Measurements from ENCODE around the gene ASPG.

Gene ASPG

DNA sequence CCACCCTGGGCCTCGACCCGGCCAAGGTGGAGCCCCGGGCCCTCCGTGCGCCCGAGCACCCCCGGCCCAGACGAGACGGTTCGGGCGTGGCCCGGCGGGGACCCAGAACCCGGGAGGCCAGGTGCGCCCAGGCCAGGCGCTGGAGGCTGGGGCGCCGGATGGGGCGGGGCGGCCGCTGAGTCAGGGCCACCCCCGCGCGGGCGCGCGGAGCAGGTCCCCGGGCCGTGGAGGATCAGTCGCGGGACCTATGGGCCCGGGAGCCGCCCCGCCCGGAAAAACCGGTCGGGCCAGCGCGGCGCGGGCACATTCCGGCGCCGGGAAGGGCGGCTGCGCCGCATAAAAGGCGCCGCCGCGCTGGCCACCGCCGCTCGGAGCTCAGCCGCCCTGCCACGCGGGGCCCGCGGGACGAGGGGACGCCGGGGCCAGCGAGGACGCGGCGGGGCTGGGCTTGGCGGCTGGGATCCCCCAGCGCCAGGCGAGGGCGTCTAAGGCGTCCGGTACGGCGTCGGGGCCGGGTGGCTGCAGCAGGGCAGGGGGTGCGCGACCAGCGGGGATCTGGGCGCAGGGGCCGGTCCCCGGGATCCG lies 31.3 kb downstream of the ASPG start:
- DNase-seq (ENCODE audit: low spot score): no peak

DNA sequence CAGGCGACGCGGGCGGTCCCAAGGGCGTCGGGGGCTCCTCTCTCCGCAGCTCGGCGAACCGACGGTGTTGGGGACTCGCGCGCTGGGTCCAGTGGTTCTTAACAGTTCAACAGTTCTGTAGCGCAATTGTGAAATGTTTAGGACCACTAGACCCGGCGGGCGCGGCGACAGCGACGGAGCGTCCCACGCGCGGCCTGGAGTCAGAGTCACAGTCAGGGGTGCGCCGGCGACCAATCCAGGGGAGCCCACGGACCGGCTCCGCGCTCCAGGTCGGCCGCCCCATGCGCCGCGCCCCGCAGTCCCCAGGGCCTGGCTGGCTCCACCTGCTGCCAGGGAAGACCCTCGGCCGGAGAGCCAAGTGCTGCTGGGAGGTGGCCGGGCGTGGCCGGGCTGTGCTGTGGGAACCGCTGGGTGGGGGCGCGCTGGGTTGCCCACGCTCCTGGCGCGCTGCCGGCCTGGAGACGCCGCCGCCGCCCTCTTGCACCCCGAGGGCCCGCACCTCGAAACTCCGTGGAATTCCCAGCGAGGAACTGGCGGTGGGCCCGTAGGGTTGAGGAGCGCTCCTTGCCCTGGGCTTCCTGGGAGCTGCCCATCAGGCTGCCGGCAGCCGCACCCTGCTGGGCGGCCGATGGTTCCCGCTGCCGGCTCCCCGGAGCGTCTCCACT lies 32.0 kb downstream of the ASPG start:
- no peak for DNase-seq (ENCODE audit: low spot score)

DNA sequence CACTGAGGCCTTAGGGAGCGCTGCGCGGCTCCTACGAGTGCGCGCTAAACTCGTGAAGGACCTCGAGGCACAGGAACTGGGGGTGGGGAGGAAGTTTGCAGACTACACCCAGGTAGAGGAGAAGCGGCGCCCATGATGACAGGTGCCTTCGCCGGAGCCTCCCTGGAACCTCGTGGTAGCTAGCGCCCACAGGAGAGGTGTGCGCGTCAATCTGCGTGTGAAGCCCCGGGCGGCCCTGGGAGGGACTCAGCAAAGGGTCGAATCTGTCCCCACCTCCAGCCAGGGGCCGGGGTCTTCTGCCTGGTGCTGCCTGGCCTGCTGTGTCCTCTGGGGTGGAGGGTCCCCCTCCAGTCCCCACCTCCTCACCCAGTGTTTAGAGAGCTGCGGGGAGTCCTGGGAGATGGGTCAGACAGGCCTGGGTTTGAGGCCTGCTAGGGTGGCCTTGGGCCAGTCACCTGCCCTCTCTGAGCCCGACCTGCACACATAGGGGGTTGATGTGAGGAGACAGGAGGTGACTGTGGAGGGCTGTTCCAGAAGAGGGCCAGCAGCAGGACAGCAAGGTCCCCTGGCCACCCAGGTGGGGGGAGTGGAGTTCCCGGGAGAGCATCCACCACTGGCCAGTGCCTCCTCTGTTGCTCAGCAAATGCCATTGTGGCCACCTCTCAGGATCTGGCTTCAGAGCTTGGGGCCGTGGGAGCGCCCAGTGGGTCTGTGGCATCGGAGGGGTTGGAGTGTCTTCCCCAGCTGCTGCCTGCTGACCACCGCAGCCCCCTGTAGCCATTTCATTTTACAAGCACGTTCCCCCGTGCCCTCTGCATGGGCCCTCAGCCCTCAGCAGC lies 32.7 kb downstream of the ASPG start:
- DNase-seq (ENCODE audit: low spot score): no peak

DNA sequence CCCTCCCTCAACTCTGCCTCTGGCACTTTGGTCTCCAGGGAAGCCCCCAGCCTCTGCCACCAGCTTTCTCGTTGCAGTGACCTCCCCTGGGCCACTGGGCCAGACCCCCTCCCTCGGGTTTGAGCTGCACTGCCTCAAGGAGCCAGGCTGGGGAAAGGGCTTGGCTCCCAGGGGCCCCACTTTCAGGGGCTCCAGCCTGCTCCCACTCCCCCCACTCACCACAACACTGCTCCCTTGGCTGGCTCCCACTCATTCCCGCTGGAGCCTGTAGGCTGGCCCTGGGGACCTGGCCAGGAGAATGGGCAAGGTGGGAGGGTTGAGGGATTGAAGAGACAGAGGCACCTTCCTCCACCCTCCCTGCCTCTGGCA lies 33.6 kb downstream of the ASPG start:
- no peak for DNase-seq (ENCODE audit: low spot score)

DNA sequence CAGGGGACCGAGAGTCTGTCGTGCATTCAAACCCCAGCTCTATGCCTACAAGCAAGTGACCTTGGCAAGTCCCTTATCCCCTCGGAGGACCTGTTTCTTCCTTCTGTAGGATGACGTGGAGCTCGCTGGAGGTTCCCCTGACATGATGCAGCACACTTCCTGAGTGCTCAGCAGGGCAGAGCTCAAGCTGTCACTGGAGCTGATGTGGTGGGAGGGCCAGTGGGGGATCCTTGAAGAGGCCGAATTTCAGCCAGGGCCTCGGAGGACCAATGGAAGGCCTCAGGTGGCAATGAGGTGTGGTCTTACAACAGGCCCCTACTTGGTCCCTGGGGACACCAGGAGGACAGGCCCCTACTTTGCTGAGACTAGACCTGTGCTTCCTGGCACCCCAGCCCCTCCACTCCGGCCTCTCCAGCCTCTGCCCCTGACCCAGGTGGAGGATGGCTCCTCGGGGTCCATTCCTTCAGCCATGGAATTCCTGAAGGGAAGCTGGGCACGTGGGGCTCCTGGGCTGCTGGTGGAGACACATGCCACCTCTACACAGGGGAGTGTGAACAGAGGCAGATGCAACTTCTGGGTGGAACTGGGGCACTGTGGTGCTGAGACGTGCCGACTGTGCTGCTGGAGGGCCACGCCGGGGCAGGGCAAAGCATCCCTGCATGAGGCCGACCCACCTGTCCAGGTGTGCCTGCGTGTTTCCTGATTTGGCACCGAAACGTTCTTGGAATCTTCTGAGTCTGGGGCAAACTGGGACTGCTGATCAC lies 34.2 kb downstream of the ASPG start:
- no peak for DNase-seq (ENCODE audit: low spot score)

DNA sequence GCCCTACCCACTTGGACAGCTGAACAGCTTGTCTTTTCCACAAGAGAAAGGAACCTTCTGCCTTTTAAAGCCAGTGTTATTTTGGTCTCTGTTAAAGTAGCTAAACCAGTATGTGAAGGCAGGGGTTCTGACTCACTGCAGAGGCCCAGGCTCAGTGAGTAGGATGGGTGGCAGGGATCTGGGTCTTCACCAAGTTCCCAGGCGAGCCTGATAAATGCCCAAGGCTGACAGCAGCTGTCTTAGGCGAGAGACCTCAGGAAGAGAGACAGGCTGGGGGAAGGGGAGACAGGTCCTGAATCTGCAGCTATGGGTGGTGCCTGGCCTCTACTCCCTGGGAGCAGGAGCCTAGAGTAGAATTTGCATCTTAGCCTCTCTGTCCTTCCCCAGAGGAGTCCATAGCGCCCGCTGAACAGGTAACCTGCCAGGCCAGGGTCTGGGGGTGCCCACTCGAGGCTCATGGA lies 34.8 kb downstream of the ASPG start:
- no peak for DNase-seq (ENCODE audit: low spot score)

DNA sequence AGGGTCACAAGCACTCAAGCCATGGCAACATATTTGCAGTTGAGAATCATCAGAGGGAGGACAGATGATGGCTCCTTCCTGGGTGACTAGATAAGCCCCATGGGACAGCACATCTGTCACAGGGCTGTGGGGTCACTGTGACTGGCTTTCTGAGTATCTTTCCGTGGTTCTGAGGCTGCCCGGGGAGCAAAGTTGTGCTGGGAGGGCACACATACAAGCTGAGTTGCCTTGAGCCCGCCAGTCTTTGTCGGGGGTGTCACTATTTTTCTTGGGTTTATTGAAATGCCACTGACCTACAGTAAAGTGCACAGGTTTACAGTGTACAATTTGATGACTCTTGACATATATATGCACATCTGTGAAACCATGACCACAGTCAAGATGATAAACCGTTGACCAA lies 35.6 kb downstream of the ASPG start:
- DNase-seq (ENCODE audit: low spot score): no peak

DNA sequence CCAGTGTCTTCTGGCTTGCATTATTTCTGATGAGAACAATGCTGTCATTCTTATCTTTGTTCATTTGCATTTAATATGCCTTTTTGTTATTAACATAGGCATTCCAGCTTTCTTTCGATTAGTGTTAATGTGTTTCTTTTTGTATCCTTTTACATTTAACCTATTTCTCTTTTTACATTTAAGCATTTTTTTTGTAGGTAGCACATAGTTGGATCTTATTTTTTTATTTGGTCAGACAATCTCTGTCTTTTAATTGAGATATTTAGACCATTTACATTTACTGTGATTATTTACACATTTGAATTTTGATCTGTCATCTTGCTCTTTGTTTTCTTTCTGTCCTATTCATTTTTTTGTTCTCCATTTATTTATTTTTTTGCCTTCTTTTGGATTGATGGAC lies 38.4 kb downstream of the ASPG start:
- no peak for DNase-seq (ENCODE audit: low spot score)

DNA sequence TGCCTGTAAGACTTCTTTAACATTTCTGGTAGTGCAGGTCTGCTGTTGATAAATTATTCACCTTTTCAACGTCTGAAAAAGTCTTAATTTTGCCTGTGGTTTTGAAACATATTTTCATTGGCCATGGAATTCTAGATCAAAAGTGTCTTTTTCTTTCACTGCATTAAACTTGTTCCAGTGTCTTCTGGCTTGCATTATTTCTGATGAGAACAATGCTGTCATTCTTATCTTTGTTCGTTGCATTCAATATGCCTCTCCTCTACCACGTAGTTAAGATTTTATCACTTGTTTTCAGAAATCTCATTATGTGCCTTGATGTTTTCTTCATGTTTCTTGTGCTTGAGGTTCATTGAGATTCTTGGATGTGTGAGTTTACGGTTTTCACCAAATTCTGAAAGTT lies 39.5 kb downstream of the ASPG start:
- no peak for DNase-seq (ENCODE audit: low spot score)

DNA sequence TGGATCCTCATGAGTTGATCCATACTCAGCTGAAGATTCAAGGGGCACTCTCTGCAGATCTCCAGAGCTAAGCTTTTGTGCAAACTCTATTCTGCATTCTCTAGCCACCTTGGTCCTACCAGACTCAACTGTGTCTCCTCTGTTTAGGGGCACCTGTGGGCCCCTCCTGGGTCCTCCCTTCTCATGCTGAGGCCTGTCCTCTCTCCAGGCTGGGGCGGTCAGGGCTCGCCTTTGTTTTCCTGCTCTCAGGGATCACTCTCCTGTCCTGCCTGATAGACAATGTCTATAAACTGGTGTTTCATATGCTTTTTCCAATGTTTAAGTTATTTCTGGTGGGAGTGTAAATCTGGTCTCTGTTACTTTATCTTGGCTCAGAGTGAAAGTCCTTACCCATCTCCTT lies 41.3 kb downstream of the ASPG start:
- no peak for DNase-seq (ENCODE audit: low spot score)

DNA sequence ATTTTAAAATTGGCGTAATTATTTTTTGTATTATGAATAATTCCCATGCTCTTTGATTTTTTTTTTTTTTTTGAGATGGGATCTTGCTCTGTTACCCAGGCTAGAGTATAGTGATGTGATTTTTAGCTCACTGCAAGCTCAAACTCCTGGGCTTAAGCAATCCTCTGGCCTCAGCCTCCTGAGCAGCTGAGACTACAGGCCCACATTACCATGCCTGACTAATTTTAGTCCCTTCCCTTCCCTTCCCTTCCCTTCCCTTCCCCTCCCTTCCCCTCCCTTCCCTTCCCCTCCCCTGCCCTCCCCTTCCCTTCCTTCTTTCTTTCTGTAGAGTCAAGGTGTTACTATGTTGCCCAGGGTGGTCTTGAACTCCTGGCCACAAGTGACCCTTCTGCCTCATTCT lies 43.5 kb downstream of the ASPG start:
- no peak for DNase-seq (ENCODE audit: low spot score)

DNA sequence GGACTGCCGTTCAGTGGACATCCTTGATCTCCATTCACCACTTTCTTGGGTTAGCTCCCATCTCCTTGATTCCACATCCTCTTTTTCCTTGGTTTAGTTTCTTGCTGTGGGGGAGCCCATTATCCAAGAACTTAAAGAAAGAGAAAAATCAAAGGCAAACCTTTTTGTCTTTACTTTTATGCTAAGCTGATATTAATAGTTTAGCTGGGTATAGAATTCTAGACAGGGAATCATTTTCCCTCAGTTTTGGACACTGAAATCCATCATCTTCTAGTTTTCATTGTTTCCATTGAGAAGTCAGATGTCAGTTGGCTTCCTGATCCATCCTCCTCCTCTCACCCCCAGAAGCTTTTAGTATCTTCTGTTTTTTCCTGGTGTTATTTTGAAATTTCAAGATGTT lies 44.1 kb downstream of the ASPG start:
- no peak for DNase-seq (ENCODE audit: low spot score)

DNA sequence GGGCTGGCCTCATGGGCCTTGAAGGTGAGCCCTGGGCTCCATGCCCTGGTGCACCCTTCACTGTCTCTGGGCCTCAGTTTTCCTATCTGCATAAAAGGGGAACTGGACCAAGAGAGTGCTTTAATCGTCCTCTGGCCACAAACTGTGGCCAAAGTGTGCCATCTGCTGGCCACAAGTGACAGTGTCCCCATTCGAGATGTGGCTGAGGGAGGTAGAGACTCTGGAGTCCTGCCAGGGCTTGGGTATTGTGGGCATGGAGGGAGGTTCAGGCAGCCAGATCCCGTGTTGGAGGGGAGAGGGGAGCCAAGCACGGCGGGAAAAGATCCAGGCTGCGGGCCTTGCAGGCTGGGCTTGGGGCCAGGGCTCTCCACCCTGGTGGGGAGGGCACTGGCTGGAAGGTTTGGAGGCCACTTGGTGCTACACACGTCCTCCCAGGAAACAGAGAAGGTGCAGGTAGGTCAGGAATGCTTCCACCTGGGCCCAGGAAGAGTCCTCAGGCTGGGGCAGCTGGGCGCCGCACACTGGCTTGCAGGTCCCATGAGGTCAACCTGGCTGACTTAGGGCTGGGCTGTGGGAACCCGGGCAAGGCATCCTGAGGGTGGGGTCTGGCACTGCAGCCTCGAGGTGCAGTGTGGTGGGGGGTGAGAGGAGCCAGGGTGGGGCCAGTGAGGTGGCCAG lies 45.6 kb downstream of the ASPG start:
- DNase-seq (ENCODE audit: low spot score): peak; percentile 42

DNA sequence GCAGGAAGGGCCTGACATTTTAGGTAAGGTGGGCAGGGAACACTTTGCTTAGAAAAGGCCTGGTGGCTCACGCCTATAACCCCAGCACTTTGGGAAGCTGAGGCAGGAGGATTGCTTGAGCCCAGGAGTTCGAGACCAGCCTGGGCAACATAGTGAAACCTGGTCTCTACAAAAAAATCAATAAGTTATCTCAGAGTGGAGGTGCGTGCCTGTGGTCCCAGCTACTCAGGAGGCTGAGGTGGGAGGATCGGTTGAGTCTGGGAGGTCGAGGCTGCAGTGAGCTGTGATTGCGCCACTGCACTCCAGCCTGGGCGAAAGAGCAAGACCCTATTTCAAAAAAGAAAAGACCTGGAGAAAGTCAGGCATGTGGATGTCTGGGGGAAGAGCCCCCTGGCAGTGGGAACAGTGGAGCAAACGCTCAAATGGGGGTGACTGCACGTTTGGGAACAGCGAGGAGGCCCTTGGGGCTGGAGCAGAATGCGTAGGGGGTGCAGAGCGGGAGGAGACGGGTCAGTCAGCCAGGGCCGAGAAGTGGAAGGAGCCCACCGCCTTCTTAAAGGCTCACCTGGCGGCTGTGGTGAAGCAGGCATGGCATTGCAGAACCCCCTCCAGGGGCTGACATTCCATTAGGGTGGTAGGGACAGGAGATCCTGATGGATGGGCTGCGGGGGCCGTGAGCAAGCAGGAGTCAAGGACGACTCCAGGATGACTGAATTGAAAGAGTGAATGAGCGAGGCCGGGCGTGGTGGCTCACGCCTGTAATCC lies 46.6 kb downstream of the ASPG start:
- DNase-seq (ENCODE audit: low spot score): no peak

DNA sequence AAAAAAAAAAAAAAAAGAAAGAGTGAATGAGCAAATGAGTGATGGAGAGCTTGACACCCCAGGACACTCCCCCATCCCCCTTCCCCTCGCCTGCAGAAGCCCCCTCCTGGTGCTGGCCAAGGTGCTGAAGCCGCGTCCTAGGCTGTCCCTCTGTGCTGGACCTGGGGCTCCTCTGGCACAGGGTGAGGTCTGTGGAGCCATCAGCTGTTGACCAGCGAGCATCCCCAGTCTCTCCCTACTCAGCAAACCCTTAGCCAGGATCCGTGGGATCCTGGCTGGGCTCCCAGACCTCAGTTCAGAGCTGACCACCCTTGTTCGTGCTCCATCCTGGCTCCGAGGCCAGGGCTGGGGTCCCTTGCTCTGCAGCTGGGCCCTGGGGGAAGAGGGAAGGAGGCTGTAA lies 47.5 kb downstream of the ASPG start:
- no peak for DNase-seq (ENCODE audit: low spot score)

DNA sequence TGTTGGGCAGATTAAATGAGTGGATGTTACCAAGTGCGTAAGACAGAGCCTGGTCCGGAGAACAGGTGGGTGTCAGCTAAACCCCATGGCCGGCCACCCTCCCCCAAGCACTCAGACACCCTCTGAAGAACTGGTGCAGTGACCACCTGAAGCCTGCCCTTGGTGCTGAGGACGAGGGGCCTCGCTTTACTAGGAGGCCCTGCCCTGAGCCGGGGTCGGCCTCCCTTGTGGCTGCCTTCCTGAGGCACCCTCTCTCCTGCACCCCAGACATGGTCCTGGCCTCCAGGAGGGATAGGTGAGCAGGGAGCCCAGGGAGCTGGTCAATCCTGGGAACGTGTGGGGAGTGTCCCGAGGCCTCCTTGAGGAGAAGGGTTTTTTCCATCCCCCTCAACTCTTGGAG lies 48.0 kb downstream of the ASPG start:
- DNase-seq (ENCODE audit: low spot score): no peak

DNA sequence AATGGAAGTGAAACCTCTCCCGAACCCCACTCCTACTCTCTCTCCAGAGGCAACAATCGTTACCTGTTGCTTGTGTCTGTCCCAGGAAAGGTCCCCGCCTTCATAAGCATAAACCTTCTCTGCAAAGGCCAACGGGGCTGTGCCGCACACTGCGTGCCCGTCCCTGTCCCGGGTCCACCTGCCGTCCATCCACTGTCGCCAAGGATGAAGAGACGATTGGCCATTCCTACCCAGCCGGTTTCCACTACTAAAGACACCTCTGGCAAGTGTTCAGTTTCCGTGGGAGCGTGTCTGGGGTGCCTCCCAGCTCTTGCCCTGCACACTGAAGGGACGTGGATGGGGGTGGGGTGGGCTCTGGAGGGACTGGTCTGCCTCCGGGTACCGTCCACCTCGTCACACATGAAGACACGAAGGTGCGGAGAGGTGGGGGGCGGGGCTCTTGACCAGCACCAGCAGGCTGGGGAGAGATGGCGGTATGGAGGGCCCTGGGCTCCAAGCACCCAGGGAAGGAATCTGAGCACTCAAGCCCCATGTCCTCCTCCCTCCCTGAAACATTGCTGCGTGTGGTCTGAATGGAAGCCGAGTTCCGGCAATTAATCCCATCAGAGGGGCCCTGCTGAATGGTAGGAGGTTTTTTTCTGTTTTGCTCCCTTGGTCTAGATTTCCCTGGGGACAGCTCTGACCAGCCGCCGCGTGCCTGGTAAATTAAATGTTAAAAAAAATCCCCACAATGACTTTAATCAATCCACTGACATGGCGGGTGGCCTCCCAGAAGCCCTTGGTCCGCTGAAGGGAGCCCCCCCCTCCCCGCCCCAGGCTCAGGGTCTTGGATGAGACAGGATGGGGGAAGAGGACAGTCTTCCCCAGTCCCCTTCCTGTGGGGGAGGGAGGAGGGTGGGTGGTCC lies 48.8 kb downstream of the ASPG start:
- no peak for DNase-seq (ENCODE audit: low spot score)

DNA sequence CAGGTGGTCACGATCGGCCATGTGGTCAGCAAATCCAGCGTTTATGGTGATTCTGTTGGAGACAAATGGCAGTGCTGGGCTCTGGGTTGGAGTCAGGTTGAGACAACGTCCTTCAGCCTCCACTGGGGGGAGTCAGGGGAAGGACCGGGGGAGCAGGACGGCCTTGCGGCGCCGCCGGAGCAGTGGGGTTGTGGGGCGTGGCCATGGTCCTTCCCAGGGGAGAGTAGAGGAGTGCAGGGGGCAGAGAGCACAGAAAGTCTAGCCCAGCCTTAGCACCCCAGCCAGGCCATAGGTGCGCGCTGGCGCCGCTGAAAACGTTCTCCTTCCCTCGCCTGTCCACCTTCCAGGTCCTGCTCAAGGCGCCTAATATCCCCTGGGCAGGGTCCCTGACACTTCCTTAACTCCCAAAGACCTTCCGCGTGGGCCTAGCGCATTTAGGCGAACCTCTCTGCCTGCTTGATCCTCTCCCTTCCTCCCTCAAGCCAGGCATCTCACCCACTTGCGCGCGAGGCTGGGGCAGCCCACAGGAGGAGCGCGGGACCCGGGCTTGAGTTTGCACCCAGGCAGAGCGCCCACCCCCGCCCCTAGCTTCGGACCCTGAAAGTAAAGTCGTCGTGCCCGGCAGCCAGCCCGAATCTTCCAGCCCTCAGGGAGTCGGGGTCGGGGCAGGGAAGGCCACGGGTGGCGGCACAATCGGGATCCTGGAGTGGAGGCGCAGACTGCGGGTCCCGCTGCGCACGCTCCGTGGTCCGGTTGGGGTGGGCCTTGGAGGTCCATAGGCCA lies 49.8 kb downstream of the ASPG start:
- no peak for DNase-seq (ENCODE audit: low spot score)

DNA sequence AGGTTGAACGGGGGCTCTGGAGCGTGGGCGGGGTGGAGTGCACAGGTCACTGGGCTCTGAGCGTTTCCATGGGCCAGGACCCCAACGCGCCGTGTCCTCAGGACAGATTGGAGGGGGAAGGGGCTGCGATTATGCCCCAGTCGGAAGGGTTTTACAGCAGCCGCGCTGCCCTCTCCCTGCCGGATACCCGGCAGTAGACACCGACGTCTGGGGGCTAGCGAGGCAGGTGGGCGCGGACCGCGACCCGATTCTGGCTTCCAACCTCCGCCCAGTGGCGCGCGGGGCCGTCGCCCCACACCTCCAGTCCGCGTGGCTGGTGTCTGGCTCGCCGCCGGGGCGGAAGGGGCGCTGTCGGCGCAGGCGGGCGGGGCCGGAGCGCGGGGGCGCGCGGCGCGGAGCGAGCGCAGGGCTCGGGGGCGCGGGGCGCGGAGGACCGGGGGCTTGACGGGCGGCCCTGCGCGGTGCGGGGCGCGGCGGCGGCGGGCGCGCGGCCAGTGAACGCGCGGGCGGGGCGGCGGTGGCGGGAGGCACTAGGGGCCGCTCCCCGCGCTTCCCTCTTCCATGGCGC lies 50.5 kb downstream of the ASPG start:
- no peak for DNase-seq (ENCODE audit: low spot score)

Measured in hematopoietic multipotent progenitor cell treated with erythropoietin and hydrocortisone succinate and interleukin-3 and kit ligand, for 17 days (in vitro differentiated cells).